HCT116 (cell line): Measurements from ENCODE around the gene PAXIP1.

Source experiments
- CBX3 ChIP-seq: IDR thresholded peaks from 2 replicates; pipeline ENCODE4 v1.6.1; 2012; ENCODE audit warnings: low read depth
- CEBPB ChIP-seq: IDR thresholded peaks from 2 replicates; pipeline ENCODE4 v1.6.1; 2012; ENCODE audit warnings: low read depth
- CTCF ChIP-seq, 3 experiments: fragments of 200-600 bp in 1 of 3; sonication (generic) in 1 of 3; IDR thresholded peaks in 2 of 3; conservative IDR thresholded peaks in 1 of 3; 2 replicates each; pipeline ENCODE4 v1.5.1; 2012 to 2017; ENCODE audit warnings: low read depth in 2 of 3, low read length in 2 of 3, antibody characterized with exemption in 1 of 3, borderline replicate concordance in 1 of 3, control low read depth in 1 of 3, mild to moderate bottlenecking in 1 of 3, mixed read lengths in 1 of 3, mixed run types in 1 of 3, moderate library complexity in 1 of 3; ENCODE audit not compliant: insufficient read depth in 1 of 3
- ELF1 ChIP-seq: IDR thresholded peaks from 2 replicates; pipeline ENCODE4 v1.6.1; 2012; ENCODE audit warnings: low read depth, borderline replicate concordance
- EZH2 ChIP-seq: fragments of 200-600 bp; sonication (generic); IDR thresholded peaks from 2 replicates; pipeline ENCODE4 v1.6.1; 2017; ENCODE audit warnings: antibody characterized with exemption, mixed run types
- EZH2phosphoT487 ChIP-seq: fragments of 200-600 bp; IDR thresholded peaks from 2 replicates; pipeline ENCODE4 v1.6.1; 2018; ENCODE audit warnings: antibody characterized with exemption, borderline replicate concordance
- MAX ChIP-seq: IDR thresholded peaks from 2 replicates; pipeline ENCODE4 v1.6.1; 2012
- POLR2A ChIP-seq: IDR thresholded peaks from 2 replicates; pipeline ENCODE4 v1.7.0; 2011; ENCODE audit warnings: borderline replicate concordance; ENCODE audit not compliant: insufficient read depth, insufficient read length; ENCODE audit errors: extremely low read depth
- POLR2AphosphoS5 ChIP-seq: IDR thresholded peaks from 2 replicates; pipeline ENCODE4 v1.6.1; 2011; ENCODE audit warnings: mild to moderate bottlenecking, low read depth, low read length, moderate library complexity
- RAD21 ChIP-seq: IDR thresholded peaks from 2 replicates; pipeline ENCODE4 v1.6.1; 2012; ENCODE audit warnings: low read depth, mild to moderate bottlenecking
- SIN3A ChIP-seq: IDR thresholded peaks from 2 replicates; pipeline ENCODE4 v1.6.1; 2012; ENCODE audit warnings: low read depth
- TCF7L2 ChIP-seq: IDR thresholded peaks from 2 replicates; pipeline ENCODE4 v1.7.0; 2011; ENCODE audit warnings: borderline replicate concordance, inconsistent platforms; ENCODE audit not compliant: insufficient read depth, insufficient read length; ENCODE audit errors: extremely low read depth
- YY1 ChIP-seq: IDR thresholded peaks from 2 replicates; pipeline ENCODE4 v1.6.1; 2011; ENCODE audit warnings: low read length, low read depth, moderate library complexity, mild to moderate bottlenecking; ENCODE audit not compliant: insufficient replicate concordance; ENCODE audit errors: extremely low read depth
- ZFX ChIP-seq: fragments of 450-650 bp; IDR thresholded peaks from 2 replicates; pipeline ENCODE4 v1.6.1; 2017

GRCh38 chr7:155020996-155021395, 18.1 kb upstream of the PAXIP1 start:
- TF ChIP-seq CTCF (IDR thresholded peaks at IDR 0.05 in 2 of 3, conservative IDR thresholded peaks at IDR 0.05 in 1 of 3; ENCODE audit: borderline replicate concordance in 1 of 3, insufficient read depth in 1 of 3, low read depth in 2 of 3, low read length in 2 of 3): no peak
- no peak for TF ChIP-seq ZFX
- no peak for TF ChIP-seq MAX
- no peak for TF ChIP-seq RAD21
- no peak for TF ChIP-seq EZH2
- no peak for TF ChIP-seq POLR2A
- no peak for TF ChIP-seq TCF7L2
- TF ChIP-seq YY1: no peak
- no peak for TF ChIP-seq EZH2phosphoT487
- TF ChIP-seq SIN3A: no peak
- no peak for TF ChIP-seq CBX3
- no peak for TF ChIP-seq CEBPB
- no peak for TF ChIP-seq POLR2AphosphoS5
- TF ChIP-seq ELF1: no peak
